ENCODE measurements around the gene UBL4B. TPM values are rescaled to one million over a fixed set of nuclear protein-coding genes. Genes with fewer than 3 reads are reported as not detected.

UBL4B gene
- total RNA-seq, 1 donor from 2014 or later = not detected

DNA sequence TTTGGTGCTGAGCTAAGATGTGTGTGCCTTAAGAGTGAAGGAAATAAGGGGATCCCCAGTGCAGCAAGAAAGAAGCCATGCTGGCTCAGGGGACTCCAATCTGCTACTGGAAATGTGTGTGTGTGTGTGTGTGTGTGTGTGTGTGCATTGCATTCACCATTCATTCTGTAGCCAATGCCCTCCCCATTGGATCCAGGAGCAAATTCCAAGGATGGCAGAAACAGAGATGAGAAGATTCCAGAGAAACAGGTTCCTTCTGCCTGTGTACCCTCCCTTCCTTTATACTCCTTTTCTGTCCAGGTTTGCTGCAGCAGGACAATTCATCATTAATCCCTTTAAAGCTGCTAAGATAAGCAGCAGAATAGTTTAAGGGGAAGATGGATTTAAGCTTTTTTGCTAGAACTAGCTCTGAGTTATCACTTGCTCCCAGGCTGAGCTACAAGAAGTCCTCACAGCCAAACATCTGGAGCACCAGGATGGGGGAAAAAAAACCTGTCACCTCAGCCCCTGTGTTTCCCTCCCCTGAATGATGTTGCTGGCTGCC lies 41.2 kb downstream of the UBL4B start:
- no peak for DNase-seq (ENCODE audit: low spot score)

DNA sequence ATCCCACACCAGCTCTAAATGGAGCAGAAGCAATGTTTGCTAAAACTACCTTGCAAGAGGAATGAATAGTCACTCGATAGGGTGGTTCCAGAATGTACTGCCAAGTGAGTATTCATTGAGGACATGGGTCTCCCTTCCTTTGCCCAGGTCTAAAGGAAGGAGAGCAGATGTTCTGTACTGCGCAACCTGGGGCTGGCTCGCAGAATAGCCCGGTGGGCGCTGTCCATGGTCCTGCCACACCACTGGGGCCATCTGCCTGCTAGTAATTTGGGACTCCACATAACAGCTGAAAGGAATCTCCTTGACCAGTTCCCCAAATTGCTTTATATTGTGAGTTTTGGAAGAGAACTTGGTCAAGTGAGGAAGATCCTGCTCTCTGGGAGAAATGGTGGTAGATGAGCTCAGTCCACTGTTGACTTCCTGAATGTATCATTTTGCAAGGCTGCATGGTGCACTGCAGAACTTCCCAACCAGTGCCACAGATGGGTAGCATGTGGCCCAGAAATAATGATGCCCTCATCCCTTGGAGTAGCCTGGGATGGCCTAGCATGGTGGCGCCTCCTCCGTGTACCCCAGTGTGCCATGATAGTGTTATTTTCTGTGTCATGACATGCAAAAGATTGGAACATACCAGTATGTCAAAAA lies 43.8 kb downstream of the UBL4B start:
- peak; percentile 72 for DNase-seq (ENCODE audit: low spot score)

DNA sequence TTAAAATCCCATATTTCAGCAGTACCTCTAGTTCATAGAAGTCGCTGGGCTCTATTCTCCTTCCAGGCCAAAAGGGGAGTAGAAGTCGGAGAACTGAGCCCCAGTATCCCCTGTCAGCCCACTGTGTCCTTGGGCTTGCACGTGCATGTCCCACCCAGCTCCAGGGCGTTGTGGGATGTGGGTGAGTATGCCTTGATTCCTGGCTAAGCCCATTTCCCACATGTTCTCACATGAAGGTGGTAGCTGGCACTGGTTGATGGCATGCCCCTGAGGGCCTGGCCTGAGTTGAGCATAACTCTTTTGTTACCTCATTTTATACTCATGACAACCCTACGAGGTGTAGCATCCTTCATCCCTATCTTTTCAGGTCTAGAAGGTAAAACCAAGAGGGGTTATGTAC lies 46.0 kb downstream of the UBL4B start:
- no peak for DNase-seq (ENCODE audit: low spot score)

DNA sequence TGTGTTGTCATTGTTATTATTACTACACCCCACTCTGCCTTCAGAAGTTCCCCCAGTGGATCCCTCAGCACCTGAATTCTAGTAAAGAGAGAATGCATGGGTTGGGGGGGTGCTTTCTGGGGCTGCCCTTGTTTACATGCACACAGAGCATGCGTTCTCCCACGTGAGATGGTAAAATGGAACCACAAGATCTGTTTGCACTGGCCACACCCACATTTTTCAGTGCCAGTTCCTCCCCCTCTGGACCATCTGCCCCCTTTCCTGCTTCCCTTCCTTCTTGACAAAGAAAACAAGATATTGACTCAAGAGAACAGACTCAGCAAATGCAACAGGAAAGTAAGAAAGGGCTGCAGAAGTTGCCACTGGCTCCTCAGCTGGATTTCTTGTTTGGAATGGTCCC lies 46.9 kb downstream of the UBL4B start:
- no peak for DNase-seq (ENCODE audit: low spot score)

DNA sequence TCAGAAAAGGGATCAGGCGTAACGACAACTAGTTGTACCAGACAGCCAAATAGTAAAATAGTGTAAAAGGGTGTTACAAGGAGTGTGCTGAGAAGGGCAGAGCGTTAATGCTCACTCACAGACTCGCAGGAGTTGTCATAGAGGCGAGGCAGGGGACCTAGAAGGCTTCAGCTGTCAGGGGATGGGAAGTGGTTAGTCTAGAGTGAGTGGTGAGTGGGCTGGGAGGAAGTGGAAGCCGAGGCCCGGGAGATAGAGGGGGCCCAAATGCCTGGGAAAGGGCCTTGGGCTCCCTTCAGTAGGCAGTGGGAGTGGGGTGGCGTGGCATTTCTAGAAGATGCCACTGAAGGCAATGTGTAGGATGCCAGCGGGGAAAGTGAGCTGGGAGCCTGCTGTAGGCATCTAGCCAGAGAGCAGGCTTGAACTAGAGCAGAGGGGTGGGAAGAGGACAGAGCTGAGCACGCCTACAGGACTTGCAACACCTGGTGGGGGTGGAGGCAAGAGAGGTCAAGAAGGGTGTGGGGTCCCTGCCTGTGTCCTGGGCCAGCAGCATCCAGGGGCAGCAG lies 48.4 kb downstream of the UBL4B start:
- DNase-seq (ENCODE audit: low spot score) = no peak

DNA sequence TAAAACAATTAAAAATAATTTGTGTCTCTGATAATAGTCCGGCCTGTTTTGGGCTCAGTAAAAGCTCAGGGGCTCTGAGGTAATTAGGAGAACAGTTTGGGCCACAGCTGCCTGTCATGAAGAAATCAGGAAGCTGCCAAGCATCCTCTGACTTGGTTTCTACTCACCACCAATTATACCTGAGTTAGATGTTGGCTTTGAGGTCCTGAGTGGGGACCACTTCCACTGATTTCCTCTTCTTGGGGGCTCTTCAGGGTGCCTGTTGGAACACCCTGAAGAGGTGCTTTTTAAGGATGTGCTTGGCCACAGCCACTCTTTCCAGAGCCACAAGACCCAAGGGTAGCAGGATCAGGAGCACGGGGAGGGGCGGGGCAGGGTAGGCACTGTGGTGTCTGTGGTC lies 48.9 kb downstream of the UBL4B start:
- DNase-seq (ENCODE audit: low spot score) = no peak

DNA sequence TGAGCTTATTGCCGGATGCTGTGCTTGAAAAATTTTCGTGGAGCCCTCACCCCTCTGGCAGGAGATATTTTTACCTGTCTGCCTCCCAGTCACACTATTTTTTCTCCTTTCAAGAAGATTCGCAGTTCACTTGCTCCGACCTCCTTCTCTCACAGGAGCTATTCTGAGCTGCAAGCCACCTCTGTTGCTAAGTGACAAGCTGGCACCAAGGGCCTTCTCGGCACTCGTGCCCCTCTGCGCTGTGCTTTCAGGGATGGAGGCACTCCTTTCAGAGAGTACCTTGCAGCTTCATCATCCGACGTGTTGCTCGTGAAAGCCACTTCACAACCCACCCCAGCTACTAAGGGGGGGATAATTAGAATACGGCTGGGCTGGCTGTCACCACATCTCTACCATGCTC lies 49.6 kb downstream of the UBL4B start:
- no peak for DNase-seq (ENCODE audit: low spot score)

Other genes with a start within 250 kb of the UBL4B start
- 184 TPM for gene CSF1, start 201.6 kb upstream of the UBL4B start, total RNA-seq
- gene AHCYL1, start 127.7 kb upstream of the UBL4B start, total RNA-seq = 166 TPM
- 39.4 TPM for gene STRIP1, start 77.8 kb upstream of the UBL4B start, total RNA-seq
- not detected for gene ALX3, start 41.8 kb upstream of the UBL4B start, total RNA-seq
- gene SLC6A17, start 38.1 kb downstream of the UBL4B start, total RNA-seq = 0.35 TPM
- 25.5 TPM for gene KCNC4, start 97.9 kb downstream of the UBL4B start, total RNA-seq
- 23.8 TPM for gene RBM15, start 226.9 kb downstream of the UBL4B start, total RNA-seq